ENCODE measurements around the gene WDR1. TPM values are rescaled to one million over a fixed set of nuclear protein-coding genes. Genes with fewer than 3 reads are reported as not detected.

Gene WDR1
- total RNA-seq, 1 experiment from 2014 or later, result 367 TPM

GRCh38 chr4:10104991-10105276 lies 11.7 kb downstream of the WDR1 start:
- Histone ChIP-seq H4K20me1 (ENCODE audit: control insufficient read depth, insufficient read depth, insufficient read length) (no peaks in the 10 kb centered on the region), H3T11ph (ENCODE audit: low read length) (no peak overlapping the region), H3K79me2 (ENCODE audit: insufficient read depth, low read length) (peaks cover 68% of the 10 kb centered on the region), H2BK15ac (ENCODE audit: low read depth, low read length) (no peak overlapping the region), H3K9me3 (ENCODE audit: control insufficient read depth, low read depth, low read length) (no peaks in the 10 kb centered on the region), H3K23me2 (ENCODE audit: insufficient read length, low read depth, low read length, poor library complexity, severe bottlenecking) (no peaks in the 10 kb centered on the region), H2BK120ac (ENCODE audit: low read depth, low read length, poor library complexity, severe bottlenecking) (no peak overlapping the region), H2BK20ac (ENCODE audit: low read depth, low read length, poor library complexity, severe bottlenecking) (no peak overlapping the region), H3K23ac (ENCODE audit: insufficient read length, low read depth, low read length) (no peak overlapping the region), H4K5ac (ENCODE audit: insufficient read length, low read depth, low read length) (no peak overlapping the region), H3K18ac (ENCODE audit: insufficient read length, low read depth, low read length) (no peak overlapping the region), H3K79me1 (ENCODE audit: insufficient read depth, low read depth, low read length, poor library complexity, severe bottlenecking) (peaks cover 7% of the 10 kb centered on the region), H3K27ac (ENCODE audit: insufficient read length, low read depth, low read length) (no peak overlapping the region), H2AFZ (ENCODE audit: low read length) (no peak overlapping the region), H2AK5ac (ENCODE audit: insufficient read length, low read length) (no peak overlapping the region), H4K8ac (replicated peaks; ENCODE audit: insufficient read length, low read depth, low read length) (no peak overlapping the region), H3K4me1 (ENCODE audit: insufficient read depth, low read length) (peaks cover 7% of the 10 kb centered on the region; the same call in 1 of the 2 replicates), H3K27me3 (ENCODE audit: insufficient read depth, low read length) (no peaks in the 10 kb centered on the region), H2BK5ac (ENCODE audit: insufficient read length, low read length) (no peak overlapping the region), H3K56ac (ENCODE audit: insufficient read length, low read depth, low read length) (no peak overlapping the region), H4K91ac (ENCODE audit: insufficient read length, low read depth, low read length) (no peak overlapping the region), H3K4me2 (ENCODE audit: insufficient read depth, insufficient read length, low read length) (no peak overlapping the region), H3K9ac (ENCODE audit: extremely low read depth, insufficient read length, low read length) (no peak overlapping the region), H3K4ac (ENCODE audit: low read depth, low read length) (no peak overlapping the region), H3K14ac (ENCODE audit: insufficient read depth, low read length) (no peak overlapping the region), H2BK12ac (ENCODE audit: insufficient read length, low read depth, low read length) (no peak overlapping the region)
- H3K27me3 Mint-ChIP-seq (ENCODE audit: low read depth), result no peaks in the 10 kb centered on the region; the same call in 1 of the 2 replicates
- WGBS (ENCODE audit: extremely low coverage, insufficient read length, low lambda C conversion rate), result no CpG with 5 or more reads among the region's 6 CpGs
- no peak for TF ChIP-seq CTCF (conservative IDR thresholded peaks at IDR 0.05)
- no peak overlapping the region for H3K4me3 Mint-ChIP-seq
- H3K36me3 Mint-ChIP-seq (ENCODE audit: insufficient read depth in 1 of 3, low read depth in 3 of 3), result peaks cover 51 to 71% (median 63%) of the 10 kb centered on the region in 3 experiments
- peaks cover 79 to 86% of the 10 kb centered on the region in 2 experiments for H3K4me1 Mint-ChIP-seq
- H3K9me3 Mint-ChIP-seq, result no peaks in the 10 kb centered on the region; a peak in 1 of 5 replicates
- no peak for DNase-seq
- peak overlapping the region; percentile 11 to 58 (median 46); a peak in 5 of 7 replicates for H3K27ac Mint-ChIP-seq

Measured in H9 (cell line).